GM21528 (cell line): ENCODE measurements around the gene SIM1.

Experiments
- ATAC-seq: cut with Tn5 transposase; IDR thresholded peaks from one replicate; pipeline ENCODE4 v1.9.1; 2021; ENCODE audit warnings: mild to moderate bottlenecking, moderate library complexity; ENCODE audit not compliant: unreplicated experiment, low FRiP score

The SIM1 gene

GRCh38 chr6:100464903-100465700, at the start of gene SIM1:
TSS of gene SIM1 (minus strand) at chr6:100464921. CDS start at chr6:100463468, 1,453 bp downstream.
- ATAC-seq = no peak

- no peak for ATAC-seq
These were observed 47.6 kb upstream of the SIM1 start for GRCh38 chr6:100512203-100512862.

GRCh38 chr6:100509101-100509500, 44.4 kb upstream of the SIM1 start:
- ATAC-seq = no peak

- no peak for ATAC-seq
These were observed 41.9 kb upstream of the SIM1 start for GRCh38 chr6:100506651-100507050.

GRCh38 chr6:100504786-100505737, 40.3 kb upstream of the SIM1 start:
- no peak for ATAC-seq

GRCh38 chr6:100503043-100503705, 38.5 kb upstream of the SIM1 start:
- ATAC-seq = no peak

- no peak for ATAC-seq
These were observed 28.6 kb upstream of the SIM1 start for GRCh38 chr6:100493206-100493888.

GRCh38 chr6:100491952-100492670, 27.4 kb upstream of the SIM1 start:
- ATAC-seq = no peak

GRCh38 chr6:100490065-100490464, 25.3 kb upstream of the SIM1 start:
- ATAC-seq = no peak

GRCh38 chr6:100488244-100488643, 23.5 kb upstream of the SIM1 start:
- no peak for ATAC-seq

- ATAC-seq = no peak
These were observed 22.9 kb upstream of the SIM1 start for GRCh38 chr6:100487638-100488037.

GRCh38 chr6:100485268-100485667, 20.5 kb upstream of the SIM1 start:
- no peak for ATAC-seq

GRCh38 chr6:100484474-100484873, 19.8 kb upstream of the SIM1 start:
- no peak for ATAC-seq

GRCh38 chr6:100482698-100483097, 18.0 kb upstream of the SIM1 start:
- no peak for ATAC-seq

GRCh38 chr6:100479179-100480035, 14.7 kb upstream of the SIM1 start:
- peak; percentile 51 for ATAC-seq

GRCh38 chr6:100475554-100476320, 11.0 kb upstream of the SIM1 start:
- peak; percentile 75 for ATAC-seq

- no peak for ATAC-seq
These were observed 8.5 kb upstream of the SIM1 start for GRCh38 chr6:100473182-100473581.
